HepG2 (cell line): ENCODE results near the gene EEA1. TPM values are rescaled to one million over a fixed set of nuclear protein-coding genes. Genes with fewer than 3 reads are reported as not detected.

Source experiments
- AGO1 ChIP-seq: fragments of 200-400 bp; formaldehyde crosslinking; IDR thresholded peaks from 2 replicates; pipeline ENCODE4 v1.6.1; 2017; ENCODE audit warnings: mild to moderate bottlenecking, low read depth, low read length, moderate library complexity; ENCODE audit not compliant: poor library complexity, severe bottlenecking
- BCL6 ChIP-seq: IDR thresholded peaks from 2 replicates; pipeline ENCODE4 v1.6.1; 2016; ENCODE audit warnings: missing genetic modification reagents, missing compliant biosample characterization
- HNF4A ChIP-seq: sonication (generic); formaldehyde crosslinking; IDR thresholded peaks from 2 replicates; pipeline ENCODE4 v1.4.0; 2020; ENCODE audit warnings: missing genetic modification reagents
- KDM4B ChIP-seq: sonication (generic); formaldehyde crosslinking; IDR thresholded peaks from 2 replicates; pipeline ENCODE4 v1.4.0; 2020; ENCODE audit warnings: missing genetic modification reagents
- KLF13 ChIP-seq: sonication (generic); formaldehyde crosslinking; IDR thresholded peaks from 2 replicates; pipeline ENCODE4 v1.4.0; 2020; ENCODE audit warnings: mild to moderate bottlenecking, missing genetic modification reagents
- MAFF ChIP-seq: IDR thresholded peaks from 2 replicates; pipeline ENCODE4 v1.6.1; 2011; ENCODE audit warnings: low read depth, low read length, improper control_type of control experiment
- NFE2L1 ChIP-seq: sonication (generic); formaldehyde crosslinking; IDR thresholded peaks from 2 replicates; pipeline ENCODE4 v1.4.0; 2020; ENCODE audit warnings: missing genetic modification reagents, mild to moderate bottlenecking, borderline replicate concordance
- NR2F6 ChIP-seq, 2 experiments: IDR thresholded peaks; 2 replicates each; pipeline ENCODE4 v1.6.1; 2016; ENCODE audit warnings: antibody characterized with exemption in 1 of 2, mild to moderate bottlenecking in 1 of 2
- SP5 ChIP-seq: IDR thresholded peaks from 2 replicates; pipeline ENCODE4 v1.6.1; 2016; ENCODE audit warnings: low read depth, borderline replicate concordance
- TBL1XR1 ChIP-seq: fragments of 150-350 bp; IDR thresholded peaks from 2 replicates; pipeline ENCODE4 v1.6.1; 2014; ENCODE audit warnings: borderline replicate concordance, low read length; ENCODE audit not compliant: partially characterized antibody
- TSC22D2 ChIP-seq: sonication (generic); formaldehyde crosslinking; IDR thresholded peaks from 2 replicates; pipeline ENCODE4 v1.5.1; 2020; ENCODE audit warnings: missing genetic modification reagents, mild to moderate bottlenecking, borderline replicate concordance
- ZBTB7B ChIP-seq: sonication (generic); formaldehyde crosslinking; IDR thresholded peaks from 2 replicates; pipeline ENCODE4 v1.4.0; 2020; ENCODE audit warnings: missing genetic modification reagents
- ZFP36L2 ChIP-seq: sonication (generic); formaldehyde crosslinking; IDR thresholded peaks from 2 replicates; pipeline ENCODE4 v1.4.0; 2020; ENCODE audit warnings: missing genetic modification reagents
- polyA plus RNA-seq, 8 experiments: library from polyadenylated mRNA; depleted of rRNA in 3 of 8; stranded (reverse) in 7 of 8; unstranded in 1 of 8; fragments of >200 nt; fragmentation: Illumina TruSeq in 4 of 8; extraction: Trizol in 4 of 8; gene quantifications; 2 replicates each; pipeline versions ENCODE4 v1.2.1 to v1.2.3, GENCODE V29; 2011 to 2016; ENCODE audit warnings: low read depth in 4 of 8, missing spikeins in 1 of 8, mixed read lengths in 1 of 8; ENCODE audit not compliant: insufficient read depth in 1 of 8
- total RNA-seq, 5 experiments: library from RNA; depleted of rRNA; stranded (reverse); fragments of >200 nt; fragmentation: Illumina TruSeq; extraction: Trizol; gene quantifications; 2 replicates each; pipeline ENCODE4 v1.2.3, GENCODE V29; 2016; ENCODE audit warnings: low read depth in 1 of 5
- TF ChIP-seq, protein P1 (sequence below): IDR thresholded peaks from 2 replicates; pipeline ENCODE4 v1.6.1; 2016; ENCODE audit warnings: missing compliant biosample characterization, missing genetic modification reagents, borderline replicate concordance
- TF ChIP-seq, protein P2 (sequence below): sonication (generic); formaldehyde crosslinking; conservative IDR thresholded peaks from 2 replicates; pipeline ENCODE4 v1.8.1; 2023; ENCODE audit warnings: missing genetic modification reagents
- TF ChIP-seq, protein P3 (sequence below): sonication (generic); formaldehyde crosslinking; IDR thresholded peaks from 2 replicates; pipeline ENCODE4 v1.5.0; 2020; ENCODE audit warnings: missing genetic modification reagents
- TF ChIP-seq, protein P4 (sequence below): sonication (generic); formaldehyde crosslinking; IDR thresholded peaks from 2 replicates; pipeline ENCODE4 v1.5.1; 2020; ENCODE audit warnings: missing genetic modification reagents, mild to moderate bottlenecking, borderline replicate concordance
- TF ChIP-seq, protein P5 (sequence below): sonication (generic); formaldehyde crosslinking; IDR thresholded peaks from 2 replicates; pipeline ENCODE4 v1.9.0; 2021; ENCODE audit warnings: missing genetic modification reagents, mild to moderate bottlenecking, borderline replicate concordance

Gene EEA1
- total and polyA plus RNA-seq, 2 of the 13 experiments (the other 11 are each of a cell fraction or from before 2014, with no cell fraction given), result 5.0 to 19.3 TPM

DNA sequence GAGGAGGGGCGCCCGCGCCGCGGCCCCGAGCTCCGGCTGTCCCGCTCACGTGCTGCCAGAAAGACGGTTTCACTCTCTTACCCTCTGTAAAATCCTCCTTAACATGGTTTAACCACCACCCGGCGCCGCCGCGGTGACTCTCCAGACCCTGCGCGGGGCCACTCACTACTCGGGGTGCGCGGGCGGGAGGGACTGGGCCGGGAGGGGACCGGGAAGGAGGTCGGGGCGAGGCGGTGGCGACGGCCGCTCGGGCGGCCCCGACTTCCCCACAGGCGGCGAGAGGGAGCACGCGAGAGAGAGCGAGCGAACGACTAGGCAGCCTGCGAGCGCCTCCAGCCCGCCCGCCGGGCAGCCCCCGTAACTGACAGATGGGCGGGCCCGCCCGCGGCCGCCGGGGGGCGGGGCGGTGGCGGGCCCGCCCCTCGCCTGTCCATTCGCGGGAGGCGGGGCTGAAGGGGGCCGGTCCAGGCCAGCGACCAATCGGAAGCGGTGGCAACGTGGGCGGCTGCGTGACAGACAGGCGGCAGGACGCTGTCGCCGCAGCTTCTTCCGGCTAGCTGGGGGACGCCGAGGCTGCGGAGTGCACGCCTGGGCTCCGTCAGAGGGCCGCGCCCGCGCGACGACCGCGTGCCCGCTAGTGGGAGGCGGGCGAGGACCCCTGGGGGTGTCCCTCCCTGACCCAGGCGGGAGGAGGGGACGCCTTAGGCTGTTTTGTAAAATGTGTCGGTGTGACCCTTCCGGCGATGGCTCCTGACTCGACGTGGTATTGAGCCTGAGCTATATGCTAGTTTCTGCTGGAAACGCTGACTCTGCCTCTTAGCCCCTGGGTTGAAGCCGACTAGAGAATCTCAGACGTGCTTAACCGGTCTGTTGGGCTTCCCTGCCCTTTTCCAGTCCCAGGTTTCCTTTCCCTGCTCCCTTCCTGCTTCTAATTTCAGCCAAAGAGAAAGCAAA lies at the start of gene EEA1 (continued):
- no peak for TF ChIP-seq KDM4B
- peak; percentile 47 for TF ChIP-seq BCL6 (CRISPR knock-in tag)
- TF ChIP-seq, protein P1, sequence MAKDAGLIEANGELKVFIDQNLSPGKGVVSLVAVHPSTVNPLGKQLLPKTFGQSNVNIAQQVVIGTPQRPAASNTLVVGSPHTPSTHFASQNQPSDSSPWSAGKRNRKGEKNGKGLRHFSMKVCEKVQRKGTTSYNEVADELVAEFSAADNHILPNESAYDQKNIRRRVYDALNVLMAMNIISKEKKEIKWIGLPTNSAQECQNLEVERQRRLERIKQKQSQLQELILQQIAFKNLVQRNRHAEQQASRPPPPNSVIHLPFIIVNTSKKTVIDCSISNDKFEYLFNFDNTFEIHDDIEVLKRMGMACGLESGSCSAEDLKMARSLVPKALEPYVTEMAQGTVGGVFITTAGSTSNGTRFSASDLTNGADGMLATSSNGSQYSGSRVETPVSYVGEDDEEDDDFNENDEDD, result peak; percentile 94
- no peak for TF ChIP-seq TBL1XR1
- TF ChIP-seq, protein P2, sequence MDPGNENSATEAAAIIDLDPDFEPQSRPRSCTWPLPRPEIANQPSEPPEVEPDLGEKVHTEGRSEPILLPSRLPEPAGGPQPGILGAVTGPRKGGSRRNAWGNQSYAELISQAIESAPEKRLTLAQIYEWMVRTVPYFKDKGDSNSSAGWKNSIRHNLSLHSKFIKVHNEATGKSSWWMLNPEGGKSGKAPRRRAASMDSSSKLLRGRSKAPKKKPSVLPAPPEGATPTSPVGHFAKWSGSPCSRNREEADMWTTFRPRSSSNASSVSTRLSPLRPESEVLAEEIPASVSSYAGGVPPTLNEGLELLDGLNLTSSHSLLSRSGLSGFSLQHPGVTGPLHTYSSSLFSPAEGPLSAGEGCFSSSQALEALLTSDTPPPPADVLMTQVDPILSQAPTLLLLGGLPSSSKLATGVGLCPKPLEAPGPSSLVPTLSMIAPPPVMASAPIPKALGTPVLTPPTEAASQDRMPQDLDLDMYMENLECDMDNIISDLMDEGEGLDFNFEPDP, result 0 out of 2 replicates have a peak, but pooled peaks have one; percentile 71
- TF ChIP-seq, protein P3, sequence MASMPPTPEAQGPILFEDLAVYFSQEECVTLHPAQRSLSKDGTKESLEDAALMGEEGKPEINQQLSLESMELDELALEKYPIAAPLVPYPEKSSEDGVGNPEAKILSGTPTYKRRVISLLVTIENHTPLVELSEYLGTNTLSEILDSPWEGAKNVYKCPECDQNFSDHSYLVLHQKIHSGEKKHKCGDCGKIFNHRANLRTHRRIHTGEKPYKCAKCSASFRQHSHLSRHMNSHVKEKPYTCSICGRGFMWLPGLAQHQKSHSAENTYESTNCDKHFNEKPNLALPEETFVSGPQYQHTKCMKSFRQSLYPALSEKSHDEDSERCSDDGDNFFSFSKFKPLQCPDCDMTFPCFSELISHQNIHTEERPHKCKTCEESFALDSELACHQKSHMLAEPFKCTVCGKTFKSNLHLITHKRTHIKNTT, result no peak
- no peak for TF ChIP-seq ZFP36L2
- TF ChIP-seq NFE2L1 (CRISPR knock-in tag), result peak; percentile 65; the same call in 1 of the 2 replicates
- TF ChIP-seq MAFF, result peak; percentile 83
- TF ChIP-seq TSC22D2, result peak; percentile 70; the same call in 1 of the 2 replicates
- TF ChIP-seq, protein P4, sequence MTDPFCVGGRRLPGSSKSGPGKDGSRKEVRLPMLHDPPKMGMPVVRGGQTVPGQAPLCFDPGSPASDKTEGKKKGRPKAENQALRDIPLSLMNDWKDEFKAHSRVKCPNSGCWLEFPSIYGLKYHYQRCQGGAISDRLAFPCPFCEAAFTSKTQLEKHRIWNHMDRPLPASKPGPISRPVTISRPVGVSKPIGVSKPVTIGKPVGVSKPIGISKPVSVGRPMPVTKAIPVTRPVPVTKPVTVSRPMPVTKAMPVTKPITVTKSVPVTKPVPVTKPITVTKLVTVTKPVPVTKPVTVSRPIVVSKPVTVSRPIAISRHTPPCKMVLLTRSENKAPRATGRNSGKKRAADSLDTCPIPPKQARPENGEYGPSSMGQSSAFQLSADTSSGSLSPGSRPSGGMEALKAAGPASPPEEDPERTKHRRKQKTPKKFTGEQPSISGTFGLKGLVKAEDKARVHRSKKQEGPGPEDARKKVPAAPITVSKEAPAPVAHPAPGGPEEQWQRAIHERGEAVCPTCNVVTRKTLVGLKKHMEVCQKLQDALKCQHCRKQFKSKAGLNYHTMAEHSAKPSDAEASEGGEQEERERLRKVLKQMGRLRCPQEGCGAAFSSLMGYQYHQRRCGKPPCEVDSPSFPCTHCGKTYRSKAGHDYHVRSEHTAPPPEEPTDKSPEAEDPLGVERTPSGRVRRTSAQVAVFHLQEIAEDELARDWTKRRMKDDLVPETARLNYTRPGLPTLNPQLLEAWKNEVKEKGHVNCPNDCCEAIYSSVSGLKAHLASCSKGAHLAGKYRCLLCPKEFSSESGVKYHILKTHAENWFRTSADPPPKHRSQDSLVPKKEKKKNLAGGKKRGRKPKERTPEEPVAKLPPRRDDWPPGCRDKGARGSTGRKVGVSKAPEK, result peak; percentile 75; the same call in 1 of the 2 replicates
- TF ChIP-seq, protein P5, sequence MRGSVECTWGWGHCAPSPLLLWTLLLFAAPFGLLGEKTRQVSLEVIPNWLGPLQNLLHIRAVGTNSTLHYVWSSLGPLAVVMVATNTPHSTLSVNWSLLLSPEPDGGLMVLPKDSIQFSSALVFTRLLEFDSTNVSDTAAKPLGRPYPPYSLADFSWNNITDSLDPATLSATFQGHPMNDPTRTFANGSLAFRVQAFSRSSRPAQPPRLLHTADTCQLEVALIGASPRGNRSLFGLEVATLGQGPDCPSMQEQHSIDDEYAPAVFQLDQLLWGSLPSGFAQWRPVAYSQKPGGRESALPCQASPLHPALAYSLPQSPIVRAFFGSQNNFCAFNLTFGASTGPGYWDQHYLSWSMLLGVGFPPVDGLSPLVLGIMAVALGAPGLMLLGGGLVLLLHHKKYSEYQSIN (CRISPR knock-in tag), result no peak
- no peak for TF ChIP-seq HNF4A
- TF ChIP-seq SP5 (CRISPR knock-in tag), result peak; percentile 45; the same call in 1 of the 2 replicates
- peak; percentile 86 for TF ChIP-seq KLF13
- TF ChIP-seq AGO1, result no peak
- TF ChIP-seq NR2F6 (IDR thresholded peaks at IDR 0.05), result no peak
- TF ChIP-seq NR2F6 (CRISPR knock-in tag; IDR thresholded peaks at IDR 0.05), result peak; percentile 28
- TF ChIP-seq ZBTB7B (CRISPR knock-in tag), result peak; percentile 95
